Ascending aorta (tissue), 2 donors: ENCODE results near the gene ETV1. TPM values are rescaled to one million over a fixed set of nuclear protein-coding genes. Genes with fewer than 3 reads are reported as not detected.

Source experiments
- DNase-seq, 2 donors: peaks; one replicate each; pipeline ENCODE4 v3.0.0-alpha.2; 2019; ENCODE audit warnings: low spot score in 2 of 2
- H3K27ac ChIP-seq, 2 donors: fragments of 200-600 bp; sonication (generic); one replicate each; pipeline ENCODE4 v1.5.1; 2016 to 2017; ENCODE audit warnings: mild to moderate bottlenecking in 1 of 2
- H3K27me3 ChIP-seq: fragments of 200-600 bp; sonication (generic); one replicate; pipeline ENCODE4 v1.5.1; 2017
- H3K36me3 ChIP-seq, 2 donors: fragments of 200-600 bp; sonication (generic); one replicate each; pipeline ENCODE4 v1.5.1; 2016
- H3K4me1 ChIP-seq, 2 donors: fragments of 200-600 bp; sonication (generic); one replicate each; pipeline ENCODE4 v1.5.1; 2016 to 2017; ENCODE audit warnings: mild to moderate bottlenecking in 1 of 2
- H3K4me3 ChIP-seq, 2 donors: fragments of 200-600 bp; sonication (generic); one replicate each; pipeline ENCODE4 v1.5.1; 2016 to 2017; ENCODE audit warnings: mild to moderate bottlenecking in 1 of 2
- H3K9me3 ChIP-seq, 2 donors: fragments of 200-600 bp; sonication (generic); one replicate each; pipeline ENCODE4 v1.5.1; 2016
- intact Hi-C: fragments of 100-400 bp; cut with DNase I; formaldehyde crosslinking; loops from one replicate; pipeline ENCODE4 v1.15.1; 2023
- total RNA-seq: library from RNA; depleted of rRNA; stranded (reverse); fragments of >200 nt; gene quantifications from one replicate; pipeline ENCODE4 v1.1.0, GENCODE V29; 2016
- TF ChIP-seq, protein P1 (sequence below), 3 experiments: fragments of 200-600 bp in 2 of 3; fragments of 450-650 bp in 1 of 3; sonication (generic) in 2 of 3; IDR thresholded peaks; one replicate each; pipeline ENCODE4 v1.5.1; 2016 to 2019; ENCODE audit warnings: antibody characterized with exemption in 3 of 3, mild to moderate bottlenecking in 1 of 3, moderate library complexity in 1 of 3

Gene ETV1
- total RNA-seq, 1 donor from 2014 or later, result 5.3 TPM

DNA sequence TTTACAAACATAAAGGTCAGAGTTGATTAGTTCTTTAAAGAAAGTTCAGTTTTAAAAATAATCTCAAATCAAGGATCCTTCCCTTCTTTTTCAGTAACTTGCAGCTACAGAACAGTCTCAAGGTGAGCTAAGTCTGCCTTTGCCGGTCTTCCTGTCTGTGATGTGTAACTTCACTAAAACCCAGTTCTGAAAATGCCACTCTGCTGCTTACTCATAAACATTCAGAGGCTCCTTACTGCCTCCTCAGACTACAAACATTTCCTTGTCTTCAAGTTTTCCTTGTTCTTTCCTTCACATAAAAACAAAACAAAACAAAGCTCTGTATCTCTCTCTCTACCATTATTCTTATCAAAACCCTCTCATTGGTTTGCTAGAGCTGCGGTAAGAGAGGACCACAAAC is 128.7 kb downstream of the ETV1 start:
- Histone ChIP-seq H3K27ac (no peak overlapping the region), H3K9me3 (no peaks in the 10 kb centered on the region), H3K27me3 (no peaks in the 10 kb centered on the region), H3K36me3 (no peaks in the 10 kb centered on the region), H3K4me3 (no peak overlapping the region), H3K4me1 (no peaks in the 10 kb centered on the region)
- intact Hi-C loops, result no loop called here
- TF ChIP-seq, protein P1, sequence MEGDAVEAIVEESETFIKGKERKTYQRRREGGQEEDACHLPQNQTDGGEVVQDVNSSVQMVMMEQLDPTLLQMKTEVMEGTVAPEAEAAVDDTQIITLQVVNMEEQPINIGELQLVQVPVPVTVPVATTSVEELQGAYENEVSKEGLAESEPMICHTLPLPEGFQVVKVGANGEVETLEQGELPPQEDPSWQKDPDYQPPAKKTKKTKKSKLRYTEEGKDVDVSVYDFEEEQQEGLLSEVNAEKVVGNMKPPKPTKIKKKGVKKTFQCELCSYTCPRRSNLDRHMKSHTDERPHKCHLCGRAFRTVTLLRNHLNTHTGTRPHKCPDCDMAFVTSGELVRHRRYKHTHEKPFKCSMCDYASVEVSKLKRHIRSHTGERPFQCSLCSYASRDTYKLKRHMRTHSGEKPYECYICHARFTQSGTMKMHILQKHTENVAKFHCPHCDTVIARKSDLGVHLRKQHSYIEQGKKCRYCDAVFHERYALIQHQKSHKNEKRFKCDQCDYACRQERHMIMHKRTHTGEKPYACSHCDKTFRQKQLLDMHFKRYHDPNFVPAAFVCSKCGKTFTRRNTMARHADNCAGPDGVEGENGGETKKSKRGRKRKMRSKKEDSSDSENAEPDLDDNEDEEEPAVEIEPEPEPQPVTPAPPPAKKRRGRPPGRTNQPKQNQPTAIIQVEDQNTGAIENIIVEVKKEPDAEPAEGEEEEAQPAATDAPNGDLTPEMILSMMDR (IDR thresholded peaks at IDR 0.05), result no peak
- DNase-seq, result no peak

DNA sequence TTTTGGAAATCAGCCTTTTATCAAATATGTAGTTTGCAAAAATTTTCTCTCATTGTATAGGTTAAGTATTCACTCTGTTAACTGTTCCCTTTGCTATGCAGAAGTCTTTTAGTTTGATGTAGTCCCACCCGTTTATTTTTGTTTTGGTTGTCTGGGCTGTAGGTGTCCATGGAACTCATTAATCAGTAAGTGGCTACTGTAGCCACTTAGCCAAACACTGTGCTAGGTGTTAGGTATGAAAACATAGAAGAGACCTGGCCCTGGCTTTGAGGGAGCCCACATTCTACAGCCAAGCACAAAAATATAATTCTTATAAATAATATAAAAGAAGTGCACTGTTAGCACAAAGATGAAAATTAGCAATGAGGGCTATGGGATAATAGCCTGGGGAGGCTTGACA is 133.5 kb downstream of the ETV1 start:
- TF ChIP-seq, protein P1 (IDR thresholded peaks at IDR 0.05), result no peak
- Histone ChIP-seq H3K9me3 (no peaks in the 10 kb centered on the region), H3K27me3 (no peaks in the 10 kb centered on the region), H3K4me3 (no peak overlapping the region), H3K4me1 (no peaks in the 10 kb centered on the region), H3K27ac (no peak overlapping the region), H3K36me3 (no peaks in the 10 kb centered on the region)
- intact Hi-C loops, result no loop called here
- DNase-seq, result no peak

DNA sequence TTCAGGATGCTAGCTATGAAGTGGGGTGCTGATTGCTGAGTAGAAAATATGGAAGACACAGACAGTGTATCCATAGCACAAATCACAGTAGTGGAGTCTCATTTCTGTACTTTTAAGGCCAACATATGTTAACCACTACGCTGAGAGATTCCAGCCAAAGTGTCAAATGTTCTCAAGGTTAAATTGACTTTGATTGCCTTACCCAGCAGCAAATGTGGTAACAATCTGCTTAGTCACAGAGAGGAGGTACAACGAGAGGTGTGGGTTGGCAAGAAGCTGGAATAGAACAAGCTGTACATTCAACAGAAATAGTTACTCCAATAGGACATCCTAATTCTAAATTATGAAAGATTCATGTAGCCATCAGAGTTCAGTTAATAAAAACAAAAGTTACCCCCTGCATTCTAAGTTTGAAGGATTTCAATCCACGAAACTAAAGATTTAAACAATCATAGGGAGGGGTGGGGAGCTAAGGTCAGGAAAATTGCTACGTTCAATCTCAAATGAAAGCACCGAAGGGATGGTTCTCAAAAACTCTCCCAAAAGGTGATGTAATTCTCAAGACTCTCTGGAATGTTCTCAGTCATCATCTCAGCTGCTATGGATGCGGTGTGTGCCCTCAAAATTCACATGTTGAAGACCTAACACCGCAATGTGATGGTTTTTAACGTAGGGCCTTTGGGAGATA is 137.0 kb downstream of the ETV1 start:
- no peaks in the 10 kb centered on the region for H3K36me3 ChIP-seq
- no peak overlapping the region for H3K4me3 ChIP-seq
- H3K27ac ChIP-seq, result no peak overlapping the region
- TF ChIP-seq, protein P1 (IDR thresholded peaks at IDR 0.05), result no peak
- intact Hi-C loops, result no loop called here
- DNase-seq, result no peak
- no peaks in the 10 kb centered on the region for H3K9me3 ChIP-seq
- H3K4me1 ChIP-seq, result no peaks in the 10 kb centered on the region
- H3K27me3 ChIP-seq, result no peaks in the 10 kb centered on the region

DNA sequence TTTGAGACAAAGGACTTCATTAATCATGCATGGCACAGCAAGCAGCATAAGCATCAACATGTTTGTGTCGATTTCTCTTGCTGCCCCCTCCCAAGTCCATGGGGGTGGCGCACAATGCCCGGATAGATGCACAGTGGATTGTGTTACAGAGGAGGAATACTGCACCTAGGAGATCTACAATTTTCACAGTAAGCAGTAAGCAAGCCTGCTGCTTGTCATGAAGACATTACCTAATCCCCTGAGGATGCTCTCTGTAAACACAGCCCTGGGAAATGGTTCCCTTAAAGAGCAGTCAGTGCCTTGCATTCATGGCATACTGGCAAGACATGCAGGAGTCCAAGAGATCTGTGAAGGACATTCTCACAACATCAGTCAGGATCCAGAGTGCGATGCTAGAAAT is 137.7 kb downstream of the ETV1 start:
- no peaks in the 10 kb centered on the region for H3K9me3 ChIP-seq
- no peaks in the 10 kb centered on the region for H3K36me3 ChIP-seq
- intact Hi-C loops, result no loop called here
- TF ChIP-seq, protein P1 (IDR thresholded peaks at IDR 0.05), result no peak
- no peaks in the 10 kb centered on the region for H3K4me1 ChIP-seq
- H3K27ac ChIP-seq, result no peak overlapping the region
- H3K27me3 ChIP-seq, result no peaks in the 10 kb centered on the region
- DNase-seq, result no peak
- no peak overlapping the region for H3K4me3 ChIP-seq

DNA sequence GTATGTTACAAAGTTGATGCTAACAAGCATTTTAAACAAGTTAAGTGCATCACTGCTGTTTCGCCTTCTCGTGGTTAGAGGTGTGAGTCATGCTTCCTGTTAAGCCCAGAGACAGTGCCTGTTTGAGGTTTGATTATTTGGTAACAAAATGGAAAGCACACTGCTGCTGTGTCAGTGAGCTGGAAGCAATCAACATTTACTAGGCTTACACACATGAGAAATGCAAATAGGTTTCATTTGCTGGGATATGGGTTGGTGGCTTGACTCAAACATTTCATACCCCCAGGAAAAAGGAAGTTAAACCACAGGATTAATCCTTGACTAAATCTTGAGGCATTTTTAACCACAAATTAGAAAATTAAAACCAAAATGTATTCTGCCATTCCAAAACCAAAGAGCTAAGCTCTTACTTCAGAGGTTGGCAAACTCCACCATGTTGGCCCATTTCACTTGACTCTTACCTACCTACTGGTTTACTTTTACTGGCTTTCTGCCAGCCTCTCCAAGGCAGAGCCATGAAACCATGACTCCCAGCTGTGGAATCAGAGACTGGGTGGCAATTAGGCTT is 139.2 kb downstream of the ETV1 start:
- TF ChIP-seq, protein P1 (IDR thresholded peaks at IDR 0.05), result no peak
- Histone ChIP-seq H3K4me1 (no peaks in the 10 kb centered on the region), H3K36me3 (no peaks in the 10 kb centered on the region), H3K27ac (no peak overlapping the region), H3K27me3 (no peaks in the 10 kb centered on the region), H3K9me3 (no peaks in the 10 kb centered on the region), H3K4me3 (no peak overlapping the region)
- no peak for DNase-seq
- intact Hi-C loops, result no loop called here
